GM18870 (cell line): ENCODE data around the gene FAM9A.
"Not testable (repeated sequence)": the region's sequence is repeated elsewhere in the genome, so short reads cannot be mapped to it uniquely, and the experiment has no call there.

Experiments used
- ATAC-seq: cut with Tn5 transposase; IDR thresholded peaks from one replicate; pipeline ENCODE4 v1.9.1; 2021; ENCODE audit warnings: moderate library complexity; ENCODE audit not compliant: unreplicated experiment

FAM9A gene

GRCh38 chrX:8805046-8805445 lies 3.9 kb upstream of the FAM9A start:
- ATAC-seq: no peak

DNA sequence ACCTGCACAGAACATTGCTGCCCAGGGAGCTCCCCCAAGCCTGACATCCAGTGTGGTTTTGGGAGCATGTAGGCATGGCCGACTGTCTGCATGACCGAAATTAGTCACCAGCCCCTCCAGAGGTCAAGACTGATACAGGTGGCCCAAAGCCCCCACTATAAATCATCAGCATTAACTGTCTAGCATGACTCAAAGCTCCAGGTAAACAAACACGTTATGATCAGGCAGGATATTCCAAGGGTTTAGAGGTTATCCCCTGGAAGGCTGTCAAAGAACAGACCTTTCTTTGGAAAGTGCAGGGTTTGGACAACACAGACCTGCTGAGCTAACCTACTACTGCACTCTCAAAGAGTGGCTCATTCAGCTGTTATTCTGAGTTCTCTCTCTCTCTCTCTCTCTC lies 2.1 kb upstream of the FAM9A start:
- no peak for ATAC-seq

- ATAC-seq: not testable (repeated sequence)
Observed at GRCh38 chrX:8800351-8800750, 832 bp downstream of the FAM9A start.

DNA sequence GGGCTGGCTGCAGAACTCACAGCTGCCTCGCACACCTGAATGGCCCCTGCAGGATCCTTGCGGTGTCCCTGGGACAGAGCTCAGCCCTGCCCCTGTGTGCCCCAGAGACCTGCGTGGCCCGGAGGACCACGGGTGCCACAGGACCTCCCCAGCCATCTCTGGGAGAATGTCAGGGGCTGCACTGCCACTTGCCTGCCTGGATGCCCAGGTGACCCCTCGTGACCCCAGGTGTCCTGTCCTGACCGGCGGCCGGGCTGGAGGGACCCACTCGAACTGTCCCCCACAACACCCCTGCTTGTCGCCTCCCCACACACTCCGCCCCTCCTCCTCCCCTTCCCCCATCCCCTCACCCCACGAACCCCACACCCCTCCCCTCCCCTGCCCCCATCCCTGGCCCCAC lies 1.9 kb downstream of the FAM9A start:
- not testable (repeated sequence) for ATAC-seq

GRCh38 chrX:8798702-8799101 lies 2.5 kb downstream of the FAM9A start:
- not testable (repeated sequence) for ATAC-seq

DNA sequence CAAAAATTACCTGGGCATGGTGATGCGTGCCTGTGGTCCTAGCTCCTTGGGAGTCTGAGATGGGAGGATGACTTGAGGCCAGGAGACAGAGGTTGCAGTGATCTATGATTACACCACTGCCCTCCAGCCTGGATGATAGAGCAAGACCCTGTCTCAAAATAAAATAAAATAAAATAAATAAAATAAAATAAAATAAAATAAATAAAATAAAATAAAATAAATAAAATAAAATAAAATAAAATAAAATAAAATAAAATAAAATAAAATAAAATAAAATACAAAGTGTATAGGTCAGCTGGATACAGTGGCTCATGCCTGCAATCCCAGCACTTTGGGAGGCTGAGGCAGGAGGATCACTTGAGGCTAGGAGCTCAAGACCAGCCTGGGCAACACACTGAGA lies 14.1 kb downstream of the FAM9A start:
- not testable (repeated sequence) for ATAC-seq

DNA sequence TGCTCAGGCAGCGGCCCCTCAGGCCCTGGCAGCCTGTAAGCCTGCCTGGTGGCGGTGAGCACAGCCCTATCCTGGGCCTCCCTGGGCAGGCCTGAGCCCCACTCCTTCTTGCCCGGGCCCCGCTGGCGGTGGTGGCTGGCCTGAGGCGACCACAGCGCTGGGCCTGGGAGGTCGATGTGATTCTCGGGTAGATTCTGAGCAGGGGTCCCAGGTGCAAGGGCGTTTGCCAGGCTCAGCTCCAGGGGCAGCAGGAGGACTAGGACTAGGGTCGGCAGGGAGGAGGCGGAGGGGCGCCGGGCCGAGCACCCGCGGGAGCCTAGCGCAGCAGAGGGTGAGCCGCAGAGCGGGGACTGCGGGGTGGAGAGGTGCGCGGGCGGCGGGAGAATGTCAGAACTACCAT lies 17.0 kb downstream of the FAM9A start:
- ATAC-seq: no peak

GRCh38 chrX:8783714-8784098 lies 17.5 kb downstream of the FAM9A start:
- ATAC-seq: no peak

DNA sequence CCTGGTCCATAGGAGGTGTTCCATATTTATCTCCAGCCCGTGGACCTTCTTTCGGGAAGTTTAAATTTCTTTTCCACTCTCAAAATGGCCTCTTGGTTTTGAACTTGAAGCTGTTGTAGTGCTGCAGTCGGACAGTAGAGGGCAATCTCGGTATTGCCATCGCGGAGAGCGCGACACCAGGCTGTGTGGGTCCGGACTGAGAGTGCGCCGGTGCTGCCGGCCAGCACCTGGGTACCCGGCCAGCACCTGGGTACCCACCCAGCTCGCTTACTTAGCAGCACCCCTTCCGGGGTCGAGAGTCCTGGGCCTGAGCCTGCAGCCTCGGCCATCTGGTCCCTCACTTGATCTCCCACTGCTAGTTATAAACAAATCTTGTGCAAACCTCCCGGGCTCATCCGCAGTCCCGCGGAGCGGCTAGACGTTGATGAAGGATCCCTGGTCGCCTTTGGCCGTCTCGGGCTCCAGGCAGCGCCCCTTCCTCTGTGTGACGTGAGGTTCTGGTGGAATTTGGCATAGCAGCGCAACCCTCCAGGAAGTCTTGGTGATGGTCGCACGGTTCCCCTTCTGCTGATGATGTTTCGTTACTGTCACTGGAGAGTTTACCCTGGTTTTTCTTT lies 18.0 kb downstream of the FAM9A start:
- no peak for ATAC-seq

GRCh38 chrX:8782595-8782994 lies 18.6 kb downstream of the FAM9A start:
- no peak for ATAC-seq

GRCh38 chrX:8781921-8782320 lies 19.3 kb downstream of the FAM9A start:
- not testable (repeated sequence) for ATAC-seq

DNA sequence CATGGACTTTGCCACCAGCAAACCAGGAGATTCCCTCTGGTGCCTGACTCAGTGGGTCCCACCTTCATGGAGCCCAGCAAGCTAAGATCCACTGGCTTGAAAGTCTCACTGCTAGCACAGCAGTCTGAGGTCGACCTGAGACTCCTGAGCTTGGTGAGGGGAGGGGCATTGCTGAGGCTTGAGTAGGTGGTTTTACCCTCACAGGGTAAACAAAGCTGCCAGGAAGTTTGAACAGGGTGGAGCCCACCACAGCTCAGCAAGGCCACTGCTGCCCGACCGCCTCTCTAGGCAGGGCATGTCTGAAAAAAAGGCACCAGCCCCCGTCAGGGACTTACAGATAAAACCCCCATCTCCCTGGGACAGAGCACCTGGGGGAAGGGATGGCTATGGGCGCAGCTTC lies 28.1 kb downstream of the FAM9A start:
- ATAC-seq: no peak

- no peak for ATAC-seq
Observed at GRCh38 chrX:8760021-8760420, 41.2 kb downstream of the FAM9A start.

DNA sequence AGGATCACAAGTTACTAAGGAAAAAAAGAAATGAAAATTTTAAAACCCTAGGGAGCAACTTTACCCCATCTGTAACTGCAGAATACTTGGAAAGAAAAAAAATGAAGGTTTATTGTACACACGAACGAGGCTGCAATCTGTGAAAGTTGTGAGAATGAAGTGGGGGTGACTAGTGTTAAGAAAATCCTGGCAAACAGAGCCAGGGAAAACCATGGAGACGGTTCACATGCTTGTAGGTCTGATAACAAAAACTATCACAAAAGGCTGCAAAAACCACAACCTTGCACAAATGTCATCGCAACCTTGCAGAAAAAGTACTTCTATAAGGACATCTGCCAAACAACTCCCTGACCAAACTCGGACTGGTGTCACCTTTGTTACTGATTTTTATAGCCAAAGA lies 42.5 kb downstream of the FAM9A start:
- ATAC-seq: not testable (repeated sequence)

- not testable (repeated sequence) for ATAC-seq
Observed at GRCh38 chrX:8757609-8758389, 43.4 kb downstream of the FAM9A start.

- ATAC-seq: no peak
Observed at GRCh38 chrX:8755813-8756212, 45.4 kb downstream of the FAM9A start.

DNA sequence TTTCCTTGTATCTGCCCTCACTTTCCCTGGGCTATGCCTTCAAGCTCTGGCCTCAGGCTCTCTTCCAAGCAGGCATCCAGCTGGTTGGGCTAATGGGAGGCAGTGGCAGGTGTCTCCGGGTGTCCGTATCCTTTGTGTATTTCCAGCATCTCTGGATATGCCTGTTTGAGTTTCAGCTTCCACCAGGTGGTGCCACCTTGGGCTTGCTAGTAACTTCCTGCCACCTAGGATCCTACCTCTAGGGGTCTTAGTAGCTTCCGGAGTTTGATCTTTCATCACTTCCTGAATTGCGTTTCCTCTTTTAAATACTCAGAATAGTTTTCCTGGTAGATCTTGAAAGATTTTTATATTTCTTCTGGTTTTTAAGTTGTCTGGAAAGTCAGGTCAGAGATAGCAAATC lies 46.1 kb downstream of the FAM9A start:
- ATAC-seq: no peak

DNA sequence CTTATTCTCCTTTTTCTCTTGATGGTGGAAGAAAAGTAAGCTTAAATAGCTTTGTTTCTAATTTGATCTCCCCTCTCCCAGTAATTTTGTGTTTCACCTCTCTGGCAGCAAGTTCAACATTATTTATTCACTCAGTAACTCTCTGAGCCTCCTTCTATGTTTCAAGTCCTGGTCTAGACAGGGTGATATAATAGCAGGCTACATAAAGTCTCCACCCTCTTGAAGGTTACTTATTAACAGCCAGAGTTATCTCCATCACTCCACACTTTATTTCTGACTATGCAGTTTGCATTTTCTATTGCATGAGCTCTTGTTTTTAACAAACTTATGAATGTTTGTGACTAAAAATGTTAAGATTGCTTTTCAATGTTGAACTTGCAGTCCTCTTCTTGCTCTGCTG lies 51.5 kb downstream of the FAM9A start:
- no peak for ATAC-seq

DNA sequence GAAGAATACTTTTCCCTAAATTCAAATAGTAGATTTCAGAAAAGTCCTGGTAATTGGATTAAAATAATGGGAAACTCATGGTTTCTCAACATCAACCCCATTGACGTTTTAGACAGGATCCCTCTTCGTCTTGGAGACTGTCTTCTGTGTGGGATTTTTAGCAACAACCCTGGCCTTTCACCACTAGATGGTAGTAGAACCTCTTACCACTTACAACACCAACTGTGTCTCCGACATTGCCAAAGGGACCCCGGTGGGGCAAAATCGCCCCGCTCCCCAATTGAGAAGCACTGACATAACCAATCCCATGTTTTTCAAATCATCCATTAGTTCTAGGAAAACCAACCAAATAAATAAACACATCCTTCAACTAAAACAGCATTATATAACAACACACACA lies 52.3 kb downstream of the FAM9A start:
- ATAC-seq: peak; percentile 58

GRCh38 chrX:8743126-8743732 lies 58.0 kb downstream of the FAM9A start:
- no peak for ATAC-seq

DNA sequence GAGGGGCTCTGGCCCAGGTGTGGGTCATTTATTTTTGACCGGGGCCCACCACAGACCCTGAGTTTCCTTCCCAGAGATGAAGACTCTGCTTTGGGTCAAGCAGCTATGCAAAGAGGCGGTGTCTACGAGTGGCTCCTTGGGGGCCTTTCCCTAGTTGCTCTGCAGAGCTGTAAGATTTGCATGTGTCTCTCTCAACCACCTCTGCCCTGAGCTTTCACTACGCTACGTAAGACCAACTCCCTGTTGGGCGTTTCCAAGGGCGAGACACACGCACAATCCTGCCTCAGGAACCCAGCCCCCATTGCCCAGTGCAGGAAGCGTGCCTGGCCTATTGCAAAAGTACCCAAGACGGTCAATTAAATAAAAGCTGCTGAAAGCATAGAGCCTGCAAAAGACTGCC lies 59.2 kb downstream of the FAM9A start:
- no peak for ATAC-seq
